Skeletal muscle satellite cell (primary cell): ENCODE data around the gene ZNF564.
"Not testable (repeated sequence)": the region's sequence is repeated elsewhere in the genome, so short reads cannot be mapped to it uniquely, and the experiment has no call there.

Source experiments
- H3K27me3 ChIP-seq: 2 replicates; pipeline ENCODE4 v1.7.0; 2013; ENCODE audit warnings: low read length; ENCODE audit not compliant: control insufficient read depth, insufficient read depth
- H3K36me3 ChIP-seq: 2 replicates; pipeline ENCODE4 v1.7.0; 2013; ENCODE audit warnings: mild to moderate bottlenecking, control low read depth, low read length; ENCODE audit not compliant: insufficient read depth
- H3K4me1 ChIP-seq: 2 replicates; pipeline ENCODE4 v1.7.0; 2013; ENCODE audit warnings: low read length; ENCODE audit not compliant: control insufficient read depth, insufficient read depth
- H3K4me2 ChIP-seq: 2 replicates; pipeline ENCODE4 v1.7.0; 2013; ENCODE audit warnings: mild to moderate bottlenecking, low read length
- H3K4me3 ChIP-seq: 2 replicates; pipeline ENCODE4 v1.7.0; 2013; ENCODE audit warnings: low read length
- H3K9ac ChIP-seq: 2 replicates; pipeline ENCODE4 v1.7.0; 2013; ENCODE audit warnings: mild to moderate bottlenecking, low read depth, low read length, moderate library complexity
- H3K9me3 ChIP-seq: replicated peaks from 2 replicates; pipeline ENCODE4 v1.7.0; 2013; ENCODE audit warnings: mild to moderate bottlenecking, control low read depth, low read length

ZNF564 gene

DNA sequence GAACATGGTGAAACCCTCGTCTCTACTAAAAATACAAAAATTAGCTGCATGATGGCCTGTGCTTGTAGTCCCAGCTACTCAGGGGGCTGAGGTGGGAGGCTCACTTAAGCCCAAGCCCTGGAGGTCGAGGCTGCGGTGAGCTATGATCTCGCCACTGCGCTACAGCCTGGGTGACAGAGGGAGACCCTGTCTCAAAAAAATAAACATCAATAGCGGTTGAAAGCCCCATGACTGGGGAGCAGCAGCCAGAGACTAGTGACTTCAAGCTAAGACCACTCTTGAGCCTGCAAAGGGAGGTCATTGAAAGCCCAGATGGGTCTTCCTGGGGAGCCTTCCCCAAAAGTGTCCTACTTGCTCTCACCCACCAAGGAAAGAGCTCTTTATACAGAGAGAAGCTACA is 54.8 kb downstream of the ZNF564 start:
- Histone ChIP-seq H3K4me2 (no peak overlapping the region), H3K4me3 (no peak overlapping the region), H3K9ac (no peak overlapping the region), H3K9me3 (no peaks in the 10 kb centered on the region), H3K36me3 (no peaks in the 10 kb centered on the region), H3K4me1 (peaks cover 3% of the 10 kb centered on the region), H3K27me3 (no peaks in the 10 kb centered on the region)

DNA sequence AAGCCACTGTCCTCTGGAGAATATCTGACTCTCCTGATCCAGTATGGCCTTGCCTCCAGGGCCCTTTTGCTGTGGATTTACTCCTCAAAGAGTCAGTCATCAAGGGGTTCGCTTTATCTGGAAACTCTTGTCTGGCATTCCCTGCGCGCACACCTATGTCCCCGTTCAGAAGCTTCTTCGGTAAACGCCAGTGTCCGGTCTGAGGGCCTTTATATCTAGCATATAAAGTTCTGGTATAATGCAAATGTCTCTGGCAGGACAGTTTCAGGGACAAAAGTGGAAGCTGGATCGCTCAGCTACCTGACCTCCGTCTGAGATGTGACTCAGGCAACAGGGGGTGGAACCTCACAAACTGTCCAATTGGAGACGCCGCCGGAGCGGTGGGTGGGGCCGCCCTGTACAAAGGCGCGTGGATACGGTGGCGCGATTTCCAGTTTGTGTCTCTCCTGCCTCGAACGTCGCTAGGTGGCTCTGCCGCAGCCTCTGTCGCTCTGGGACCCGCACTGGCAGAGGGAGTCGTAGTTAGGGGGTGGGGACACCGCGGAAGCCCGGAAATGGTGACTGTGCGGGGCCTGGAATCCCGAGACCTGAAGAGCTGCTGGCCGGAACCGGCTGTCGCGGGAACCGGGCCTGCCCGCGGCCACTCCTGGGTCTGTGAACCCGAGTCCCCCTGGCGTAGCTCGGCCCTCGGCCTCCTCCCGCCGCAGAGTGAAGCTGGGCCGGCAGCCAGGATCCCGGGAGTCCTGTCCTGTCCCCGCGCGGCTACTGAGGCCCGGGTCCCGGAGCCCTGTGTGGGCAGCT is 56.1 kb downstream of the ZNF564 start:
- Histone ChIP-seq H3K4me3 (peak overlapping the region; percentile 76), H3K4me1 (peaks cover 3% of the 10 kb centered on the region), H3K27me3 (no peaks in the 10 kb centered on the region), H3K9me3 (no peaks in the 10 kb centered on the region), H3K9ac (peak overlapping the region; percentile 80), H3K36me3 (no peaks in the 10 kb centered on the region), H3K4me2 (peak overlapping the region; percentile 93)

- Histone ChIP-seq H3K4me1 (peaks cover 3% of the 10 kb centered on the region), H3K9ac (no peak overlapping the region), H3K27me3 (no peaks in the 10 kb centered on the region), H3K36me3 (no peaks in the 10 kb centered on the region), H3K4me2 (peak overlapping the region; percentile 93), H3K9me3 (no peaks in the 10 kb centered on the region), H3K4me3 (no peak overlapping the region)
Measured at GRCh38 chr19:12494260-12494860, 56.9 kb downstream of the ZNF564 start.

DNA sequence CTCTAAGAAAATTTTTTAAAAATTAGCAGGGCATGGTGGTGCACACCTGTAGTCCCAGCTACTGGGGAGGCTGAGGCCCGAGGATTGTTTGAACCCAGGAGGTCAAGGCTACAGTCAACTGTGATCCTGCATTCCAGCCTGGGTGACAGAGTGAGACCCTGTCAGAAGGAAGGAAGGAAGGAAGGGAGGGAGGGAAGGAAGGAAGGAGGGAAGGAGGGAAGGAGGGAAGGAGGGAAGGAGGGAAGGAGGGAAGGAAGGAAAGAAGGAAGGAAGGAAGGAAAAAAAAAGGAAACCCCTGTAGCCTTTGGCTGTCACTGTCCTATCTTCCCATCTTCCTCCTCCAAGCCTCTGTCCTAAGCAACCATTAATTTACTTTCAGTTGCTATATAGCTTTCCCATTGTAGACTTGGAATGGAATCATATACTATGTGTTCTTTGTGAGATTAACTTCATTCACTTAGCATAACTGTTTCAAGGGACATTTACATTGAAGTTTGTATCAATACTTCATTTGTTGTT is 65.0 kb downstream of the ZNF564 start:
- not testable (repeated sequence) for H3K36me3 ChIP-seq, H3K9ac ChIP-seq, H3K9me3 ChIP-seq, H3K27me3 ChIP-seq, H3K4me3 ChIP-seq, H3K4me1 ChIP-seq, H3K4me2 ChIP-seq

GRCh38 chr19:12485571-12485970 is 65.7 kb downstream of the ZNF564 start:
- no peak overlapping the region for H3K4me3 ChIP-seq
- no peak overlapping the region for H3K4me2 ChIP-seq
- H3K9ac ChIP-seq = no peak overlapping the region
- no peaks in the 10 kb centered on the region for H3K9me3 ChIP-seq
- H3K4me1 ChIP-seq = no peaks in the 10 kb centered on the region
- H3K27me3 ChIP-seq = no peaks in the 10 kb centered on the region
- H3K36me3 ChIP-seq = no peaks in the 10 kb centered on the region

- Histone ChIP-seq H3K27me3 (no peaks in the 10 kb centered on the region), H3K9ac (peak overlapping the region; percentile 89), H3K36me3 (no peaks in the 10 kb centered on the region), H3K9me3 (no peaks in the 10 kb centered on the region), H3K4me2 (peak overlapping the region; percentile 97), H3K4me3 (peak overlapping the region; percentile 97), H3K4me1 (no peaks in the 10 kb centered on the region)
Measured at GRCh38 chr19:12485052-12485416, 66.2 kb downstream of the ZNF564 start.

DNA sequence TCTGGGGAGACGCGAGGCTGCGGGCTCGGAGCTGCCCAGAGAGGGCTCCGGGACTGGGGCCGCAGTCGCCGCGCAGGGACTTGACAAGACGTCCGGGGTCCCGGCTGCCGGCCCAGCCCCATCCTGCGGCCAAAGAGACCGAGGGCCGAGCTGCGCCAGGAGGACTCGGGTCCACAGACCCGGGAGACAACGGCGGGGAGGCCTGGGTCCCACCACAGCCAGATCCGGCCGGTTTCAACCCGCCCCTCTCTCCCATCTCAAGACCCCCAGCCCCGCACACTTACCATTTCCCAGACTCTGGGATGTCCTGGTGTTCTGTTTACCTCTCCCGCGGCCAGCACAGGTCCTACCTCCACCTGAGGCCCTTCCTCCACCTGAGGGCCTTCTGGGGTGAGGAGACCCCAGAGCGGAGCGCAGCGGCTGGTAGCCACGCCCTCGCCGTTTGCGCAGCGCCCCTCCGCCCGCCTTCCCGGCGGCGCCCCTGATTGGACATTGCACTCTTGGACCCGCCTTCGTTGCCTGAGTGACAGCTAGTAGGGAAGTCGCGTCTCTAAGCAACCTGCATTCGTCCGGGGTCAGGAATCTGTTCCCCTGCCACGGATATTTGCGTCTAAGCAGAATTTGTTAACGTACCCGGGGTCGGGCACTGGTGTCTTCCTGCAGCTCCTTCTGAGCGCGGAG is 66.8 kb downstream of the ZNF564 start, which contains the start of gene ZNF709:
Gene ZNF709 (minus strand): TSS at position 446 of the 681 bp plus-strand sequence. CDS start 159 bp downstream, at position 287.
- Histone ChIP-seq H3K9ac (peak within 1 kb of the TSS; percentile 89), H3K36me3 (no peaks in the 10 kb centered on the region), H3K27me3 (no peaks in the 10 kb centered on the region), H3K4me3 (peak within 1 kb of the TSS; percentile 97), H3K9me3 (no peaks in the 10 kb centered on the region), H3K4me2 (peak within 1 kb of the TSS; percentile 97), H3K4me1 (no peaks in the 10 kb centered on the region)

GRCh38 chr19:12484011-12484370 is 67.3 kb downstream of the ZNF564 start:
- peak overlapping the region; percentile 89 for H3K9ac ChIP-seq
- peak overlapping the region; percentile 97 for H3K4me3 ChIP-seq
- H3K36me3 ChIP-seq = no peaks in the 10 kb centered on the region
- peak overlapping the region; percentile 97 for H3K4me2 ChIP-seq
- H3K27me3 ChIP-seq = no peaks in the 10 kb centered on the region
- no peaks in the 10 kb centered on the region for H3K9me3 ChIP-seq
- H3K4me1 ChIP-seq = no peaks in the 10 kb centered on the region

DNA sequence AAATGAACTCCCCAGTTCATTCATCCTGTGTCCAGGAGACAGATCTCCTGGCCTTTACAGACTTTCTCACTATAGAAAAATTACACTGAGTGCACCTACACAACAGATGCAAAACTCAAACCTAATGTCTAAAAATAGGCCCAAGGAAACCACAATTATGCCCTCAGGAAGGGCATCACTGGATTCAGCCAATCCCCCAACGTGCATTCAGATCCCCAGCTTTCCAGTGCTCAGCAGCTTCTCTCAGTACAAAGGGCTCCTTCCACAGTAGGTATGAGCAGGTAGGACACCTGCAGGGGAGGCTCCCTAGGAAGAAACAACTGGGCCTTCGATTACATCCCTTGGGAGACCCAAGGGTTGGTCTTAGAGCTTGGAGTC is 68.8 kb downstream of the ZNF564 start:
- Histone ChIP-seq H3K36me3 (no peaks in the 10 kb centered on the region), H3K9me3 (no peaks in the 10 kb centered on the region), H3K4me1 (no peaks in the 10 kb centered on the region), H3K4me2 (no peak overlapping the region), H3K4me3 (no peak overlapping the region), H3K9ac (no peak overlapping the region), H3K27me3 (no peaks in the 10 kb centered on the region)

- no peak overlapping the region for H3K9ac ChIP-seq
- H3K36me3 ChIP-seq = no peaks in the 10 kb centered on the region
- no peak overlapping the region for H3K4me2 ChIP-seq
- no peaks in the 10 kb centered on the region for H3K9me3 ChIP-seq
- H3K4me1 ChIP-seq = no peaks in the 10 kb centered on the region
- no peaks in the 10 kb centered on the region for H3K27me3 ChIP-seq
- H3K4me3 ChIP-seq = no peak overlapping the region
Measured at GRCh38 chr19:12481781-12482508, 69.3 kb downstream of the ZNF564 start.
